Measurements from ENCODE around the gene C13orf46.

The C13orf46 gene

DNA sequence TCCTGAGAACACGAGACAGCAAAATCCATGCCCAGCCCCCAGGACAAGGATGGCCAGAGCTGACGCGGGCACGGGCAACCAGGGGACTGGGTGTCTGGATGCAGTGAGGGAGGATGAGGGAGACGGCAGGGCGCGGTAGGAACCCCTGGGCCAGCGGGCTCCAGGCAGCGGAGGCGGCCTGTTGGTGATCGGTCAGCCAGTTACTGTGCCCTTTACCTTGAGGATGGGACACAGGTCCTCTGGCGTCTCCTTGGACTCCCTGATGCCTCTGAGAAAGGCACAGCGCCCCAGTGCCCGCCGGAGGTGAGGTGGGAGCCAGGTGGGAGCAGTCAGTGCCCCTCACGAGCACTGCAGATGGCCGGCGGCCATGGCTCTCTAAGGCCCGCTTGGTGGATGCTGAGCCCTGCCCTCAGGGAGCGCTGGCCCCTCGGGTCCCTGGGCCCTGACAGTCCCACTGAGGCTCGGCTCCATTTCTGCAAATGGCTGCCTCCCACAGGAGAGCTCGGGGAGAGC, 31.2 kb downstream of the C13orf46 start:
- H3K27ac ChIP-seq: no peak overlapping the region
- TF ChIP-seq CTCF (IDR thresholded peaks at IDR 0.05): no peak

GRCh38 chr13:113941571-113942191, 32.2 kb downstream of the C13orf46 start:
- no peak for TF ChIP-seq ZFX (IDR thresholded peaks at IDR 0.05; ENCODE audit: borderline replicate concordance)
- no peak for TF ChIP-seq CTCF (IDR thresholded peaks at IDR 0.05)
- H3K27ac ChIP-seq: no peak overlapping the region

DNA sequence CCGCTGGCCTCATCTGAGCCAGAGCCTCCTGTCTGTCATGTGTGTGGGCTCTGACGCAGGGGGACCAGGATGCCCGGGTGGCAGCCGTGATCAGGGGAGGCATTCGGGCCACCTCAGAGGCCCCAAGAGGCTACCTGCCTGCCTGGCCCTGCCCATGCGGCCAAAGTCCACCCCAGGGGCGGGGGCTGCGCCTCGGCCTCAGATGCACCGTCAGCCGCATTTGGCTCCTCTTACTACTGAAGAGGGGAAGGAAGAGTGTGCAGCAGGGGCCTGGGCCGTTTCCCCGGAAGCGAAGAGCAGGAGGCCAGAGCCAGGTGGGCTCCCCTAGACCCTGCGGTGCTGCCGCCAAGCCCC, 34.0 kb downstream of the C13orf46 start:
- no peak overlapping the region for H3K27ac ChIP-seq
- TF ChIP-seq CTCF (IDR thresholded peaks at IDR 0.05) (no peak), ZFX (IDR thresholded peaks at IDR 0.05; ENCODE audit: borderline replicate concordance) (no peak)

DNA sequence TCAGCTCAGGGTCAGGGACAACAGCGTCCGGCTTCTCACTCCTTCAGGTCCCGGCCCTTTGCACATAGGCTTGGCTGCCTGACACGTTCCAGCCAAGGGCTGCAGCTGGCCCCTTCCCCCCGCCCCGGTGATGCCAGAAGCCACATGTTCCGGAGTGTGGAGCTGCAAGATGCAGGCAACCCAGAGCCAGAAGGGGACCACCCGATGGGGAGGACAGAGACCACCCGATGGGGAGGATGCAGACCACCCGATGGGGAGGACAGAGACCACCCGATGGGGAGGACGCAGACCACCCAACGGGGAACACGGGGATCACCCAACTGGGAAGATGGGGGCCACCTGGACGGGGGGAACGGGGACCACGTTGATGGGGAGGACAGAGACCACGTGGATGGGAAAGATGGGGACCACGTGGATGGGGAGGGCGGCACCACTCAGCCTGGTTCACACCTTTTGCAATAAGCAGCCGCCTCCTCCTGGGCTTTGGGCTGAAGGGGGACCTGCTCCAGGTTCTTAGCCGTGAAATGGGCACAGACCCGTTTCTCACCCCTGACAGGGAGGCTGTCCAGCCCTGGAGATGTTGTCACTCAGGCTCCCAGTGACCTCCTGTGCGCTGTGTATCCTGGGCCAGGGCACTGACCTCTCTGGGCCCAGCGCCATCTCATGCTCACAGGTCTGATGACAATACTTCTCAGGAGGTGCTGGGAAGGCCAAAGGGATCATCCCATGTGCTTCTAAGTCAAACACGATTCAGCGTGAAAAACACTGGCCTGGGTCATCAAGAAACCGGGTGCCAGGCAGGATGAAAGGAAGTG, 34.5 kb downstream of the C13orf46 start:
- TF ChIP-seq CTCF (IDR thresholded peaks at IDR 0.05): no peak
- H3K27ac ChIP-seq: no peak overlapping the region

GRCh38 chr13:113938716-113939115, 35.2 kb downstream of the C13orf46 start:
- TF ChIP-seq ZFX (IDR thresholded peaks at IDR 0.05; ENCODE audit: borderline replicate concordance) (no peak), CTCF (IDR thresholded peaks at IDR 0.05) (no peak)
- no peak overlapping the region for H3K27ac ChIP-seq

DNA sequence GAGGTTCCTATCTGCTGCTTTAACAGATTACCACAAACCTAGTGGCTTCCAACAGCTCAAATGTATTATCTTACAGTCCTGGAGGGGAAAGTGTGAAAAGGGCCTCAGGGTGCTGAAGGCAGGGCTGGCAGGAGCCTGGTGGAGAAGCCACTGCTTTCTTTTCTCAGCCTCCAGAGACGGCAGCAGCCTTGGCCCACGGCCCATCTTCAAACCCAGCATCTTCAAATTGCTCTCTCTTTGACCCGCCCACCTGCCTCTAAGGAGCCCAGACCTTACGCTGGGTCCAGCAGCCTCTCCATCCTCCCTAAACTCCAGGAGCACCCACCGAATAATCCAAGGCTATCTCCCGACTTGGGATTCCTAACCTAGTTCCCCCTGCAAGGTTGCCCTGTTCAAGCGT, 35.6 kb downstream of the C13orf46 start:
- no peak overlapping the region for H3K27ac ChIP-seq
- TF ChIP-seq CTCF (IDR thresholded peaks at IDR 0.05) (no peak), ZFX (IDR thresholded peaks at IDR 0.05; ENCODE audit: borderline replicate concordance) (no peak)

DNA sequence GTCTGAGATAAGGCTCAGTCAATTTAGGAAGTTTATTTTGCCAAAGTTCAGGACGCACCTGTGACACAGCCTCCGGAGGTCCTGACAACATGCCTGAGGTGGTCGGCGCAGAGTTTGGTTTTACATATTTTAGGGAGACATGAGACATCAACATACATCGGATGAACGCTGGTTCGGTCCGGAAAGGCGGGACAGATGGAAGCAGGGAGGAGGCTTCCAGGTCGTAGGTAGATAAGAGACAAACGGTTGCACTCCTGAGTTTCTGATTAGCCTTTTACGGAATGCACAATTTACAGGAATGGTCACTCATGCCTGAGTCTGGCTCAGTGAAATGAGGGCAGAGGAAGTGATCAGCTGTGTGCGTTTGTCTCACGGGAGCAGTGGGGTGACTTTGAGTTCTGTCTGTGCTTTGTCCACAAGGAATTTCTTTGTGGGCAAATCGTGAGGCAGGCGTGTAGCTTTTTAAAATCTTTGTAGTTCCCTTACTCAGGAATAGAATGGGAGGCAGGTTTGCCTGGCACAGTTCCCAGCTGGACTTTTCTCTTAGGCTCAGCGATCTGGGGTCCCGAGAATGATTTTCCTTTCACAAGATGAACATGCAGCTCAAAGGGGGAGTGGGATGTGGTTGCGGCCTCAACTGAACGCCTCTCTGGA, 36.2 kb downstream of the C13orf46 start:
- TF ChIP-seq ZFX (IDR thresholded peaks at IDR 0.05; ENCODE audit: borderline replicate concordance) (no peak), CTCF (IDR thresholded peaks at IDR 0.05) (no peak)
- no peak overlapping the region for H3K27ac ChIP-seq

All from 22Rv1 (cell line).